CD4-positive, alpha-beta T cell treated with Interleukin-1 beta for 1 hour (primary cell): Measurements from ENCODE around the gene BCL10.

ENCODE experiments used
- DNase-seq, 2 donors: peaks; one replicate each; pipeline ENCODE4 v3.0.0-alpha.2; 2020 to 2022

The BCL10 gene

DNA sequence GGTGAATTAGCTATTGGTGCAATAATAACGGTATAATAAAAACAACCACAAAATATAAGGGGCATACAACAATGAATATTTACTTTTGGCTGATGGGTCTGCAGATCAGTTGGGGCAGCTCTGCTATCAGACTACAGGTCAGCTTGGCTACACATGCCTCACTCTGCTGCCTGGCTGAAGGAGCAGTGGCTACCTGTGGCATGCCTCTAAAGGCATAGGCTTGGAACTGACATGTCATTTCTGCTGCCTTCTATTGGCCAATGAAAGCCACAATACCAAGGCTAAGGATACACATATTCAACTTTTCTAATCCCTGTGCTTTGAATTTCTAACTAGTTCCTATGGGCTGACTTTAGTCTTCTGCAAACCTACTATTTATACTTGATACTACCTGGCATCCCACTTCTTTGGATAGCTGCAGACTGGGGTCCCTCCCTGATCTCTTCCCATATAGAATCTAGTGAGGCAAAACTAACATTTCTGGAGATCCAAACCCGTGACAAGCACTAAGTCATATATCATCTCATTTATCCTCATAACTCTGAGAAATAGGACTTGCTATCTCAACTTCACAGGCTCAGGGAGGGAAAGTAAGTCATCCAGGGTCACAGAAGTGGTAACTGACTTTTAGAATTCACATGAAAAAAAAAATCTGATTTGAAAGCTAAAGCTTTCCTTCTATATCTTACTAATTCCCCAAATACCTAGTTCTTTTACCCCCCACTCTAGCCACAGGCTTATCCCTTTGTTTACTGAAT, 56.4 kb downstream of the BCL10 start:
- DNase-seq = no peak

GRCh38 chr1:85216697-85217096, 59.7 kb downstream of the BCL10 start:
- no peak for DNase-seq
